SK-N-MC (cell line): ENCODE measurements around the gene ANKRD13D.

Experiments
- EZH2 ChIP-seq: fragments of 200-600 bp; sonication (generic); IDR thresholded peaks from one replicate; pipeline ENCODE4 v1.6.1; 2017; ENCODE audit warnings: antibody characterized with exemption
- POLR2AphosphoS5 ChIP-seq: IDR thresholded peaks from 2 replicates; pipeline ENCODE4 v1.6.1; 2012; ENCODE audit warnings: mild to moderate bottlenecking, low read depth, low read length, borderline replicate concordance

DNA sequence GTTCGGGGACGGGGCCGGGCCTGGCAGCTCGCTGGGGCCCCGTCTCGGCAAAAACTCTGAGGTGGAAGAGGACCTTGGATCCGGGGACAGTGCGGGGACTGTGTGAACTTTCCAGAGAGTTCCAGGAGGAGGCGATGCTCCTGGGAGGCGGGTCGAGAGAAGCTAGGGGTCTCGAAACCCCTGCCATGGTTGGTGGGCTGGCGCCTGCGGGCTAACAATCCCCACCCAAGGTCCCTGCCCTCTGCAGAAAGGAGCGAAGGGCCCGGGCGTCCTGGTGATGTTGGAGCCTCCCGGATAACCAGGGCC is 27.5 kb upstream of the ANKRD13D start:
- TF ChIP-seq POLR2AphosphoS5 (no peak), EZH2 (no peak)
